ENCODE results near the gene DIAPH3. TPM values are rescaled to one million over a fixed set of nuclear protein-coding genes. Genes with fewer than 3 reads are reported as not detected.

DIAPH3 gene
- total and polyA plus RNA-seq, 4 donors, result 0.35 to 6.7 (median 1.1) TPM

- Histone ChIP-seq H3K27ac (ENCODE audit: low read depth in 1 of 2, low read length in 1 of 2) (no peak overlapping the region), H3K36me3 (ENCODE audit: control insufficient read depth in 4 of 4, insufficient read depth in 4 of 4, low read length in 4 of 4) (no peaks in the 10 kb centered on the region), H3K27me3 (ENCODE audit: control insufficient read depth in 3 of 3, insufficient read depth in 3 of 3, low read length in 2 of 3) (no peaks in the 10 kb centered on the region), H3K4me1 (ENCODE audit: control insufficient read depth in 5 of 5, insufficient read depth in 5 of 5, low read length in 5 of 5) (no peaks in the 10 kb centered on the region), H3K9ac (ENCODE audit: insufficient read depth in 1 of 2, low read length in 2 of 2) (no peak overlapping the region), H3K9me3 (ENCODE audit: control insufficient read depth in 4 of 4, insufficient read depth in 3 of 4, low read length in 3 of 4) (no peaks in the 10 kb centered on the region), H3K4me3 (no peak overlapping the region)
- ATAC-seq (ENCODE audit: insufficient read depth, low FRiP score) (no peak), DNase-seq (no peak)
- TF ChIP-seq CTCF (IDR thresholded peaks at IDR 0.05; ENCODE audit: control extremely low read depth, extremely low read depth), result no peak
These were observed 163.6 kb downstream of the DIAPH3 start for GRCh38 chr13:60000081-60000480.

- H3K9ac ChIP-seq (ENCODE audit: insufficient read depth in 1 of 2, low read length in 2 of 2), result no peak overlapping the region
- no peaks in the 10 kb centered on the region for H3K9me3 ChIP-seq (ENCODE audit: control insufficient read depth in 4 of 4, insufficient read depth in 3 of 4, low read length in 3 of 4)
- no peaks in the 10 kb centered on the region for H3K36me3 ChIP-seq (ENCODE audit: control insufficient read depth in 4 of 4, insufficient read depth in 4 of 4, low read length in 4 of 4)
- no peak for ATAC-seq (ENCODE audit: insufficient read depth, low FRiP score)
- TF ChIP-seq CTCF (IDR thresholded peaks at IDR 0.05; ENCODE audit: control extremely low read depth, extremely low read depth), result no peak
- no peak overlapping the region for H3K4me3 ChIP-seq
- no peak for DNase-seq
- no peak overlapping the region for H3K27ac ChIP-seq (ENCODE audit: low read depth in 1 of 2, low read length in 1 of 2)
- WGBS, 2 donors, result 88 to 94% methylated on average over 1 of the region's 1 CpG
- H3K4me1 ChIP-seq (ENCODE audit: control insufficient read depth in 5 of 5, insufficient read depth in 5 of 5, low read length in 5 of 5), result no peaks in the 10 kb centered on the region
- H3K27me3 ChIP-seq (ENCODE audit: control insufficient read depth in 3 of 3, insufficient read depth in 3 of 3, low read length in 2 of 3), result no peaks in the 10 kb centered on the region
These were observed 165.8 kb downstream of the DIAPH3 start for GRCh38 chr13:59997976-59998375.

- no peaks in the 10 kb centered on the region for H3K36me3 ChIP-seq (ENCODE audit: control insufficient read depth in 4 of 4, insufficient read depth in 4 of 4, low read length in 4 of 4)
- no peaks in the 10 kb centered on the region for H3K27me3 ChIP-seq (ENCODE audit: control insufficient read depth in 3 of 3, insufficient read depth in 3 of 3, low read length in 2 of 3)
- H3K9ac ChIP-seq (ENCODE audit: insufficient read depth in 1 of 2, low read length in 2 of 2), result no peak overlapping the region
- H3K4me1 ChIP-seq (ENCODE audit: control insufficient read depth in 5 of 5, insufficient read depth in 5 of 5, low read length in 5 of 5), result no peaks in the 10 kb centered on the region
- no peak for ATAC-seq (ENCODE audit: insufficient read depth, low FRiP score)
- no peak overlapping the region for H3K27ac ChIP-seq (ENCODE audit: low read depth in 1 of 2, low read length in 1 of 2)
- TF ChIP-seq CTCF (IDR thresholded peaks at IDR 0.05; ENCODE audit: control extremely low read depth, extremely low read depth), result no peak
- DNase-seq, result no peak
- 81 to 92% methylated on average over 6 of the region's 6 CpGs for whole genome bisulfite sequencing, 2 donors
- H3K9me3 ChIP-seq (ENCODE audit: control insufficient read depth in 4 of 4, insufficient read depth in 3 of 4, low read length in 3 of 4), result no peaks in the 10 kb centered on the region
- no peak overlapping the region for H3K4me3 ChIP-seq
These were observed 167.2 kb downstream of the DIAPH3 start for GRCh38 chr13:59996461-59996980.

GRCh38 chr13:59991395-59991794, 172.3 kb downstream of the DIAPH3 start:
- ATAC-seq (ENCODE audit: insufficient read depth, low FRiP score), result no peak
- Histone ChIP-seq H3K9ac (ENCODE audit: insufficient read depth in 1 of 2, low read length in 2 of 2) (no peak overlapping the region), H3K27me3 (ENCODE audit: control insufficient read depth in 3 of 3, insufficient read depth in 3 of 3, low read length in 2 of 3) (no peaks in the 10 kb centered on the region), H3K27ac (ENCODE audit: low read depth in 1 of 2, low read length in 1 of 2) (no peak overlapping the region), H3K4me3 (no peak overlapping the region), H3K36me3 (ENCODE audit: control insufficient read depth in 4 of 4, insufficient read depth in 4 of 4, low read length in 4 of 4) (no peaks in the 10 kb centered on the region), H3K4me1 (ENCODE audit: control insufficient read depth in 5 of 5, insufficient read depth in 5 of 5, low read length in 5 of 5) (no peaks in the 10 kb centered on the region), H3K9me3 (ENCODE audit: control insufficient read depth in 4 of 4, insufficient read depth in 3 of 4, low read length in 3 of 4) (no peaks in the 10 kb centered on the region)
- no peak for DNase-seq
- WGBS, 2 donors, result 96% methylated on average over 2 of the region's 2 CpGs
- TF ChIP-seq CTCF (IDR thresholded peaks at IDR 0.05; ENCODE audit: control extremely low read depth, extremely low read depth), result no peak
